ENCODE data around the gene PLEKHS1.
A peak's percentile ranks its signal among the peaks of the same experiment; 100 is the strongest.

Gene PLEKHS1

GRCh38 chr10:113754125-113754524, 2.6 kb downstream of the PLEKHS1 start:
- WGBS, 2 donors (ENCODE audit: extremely low coverage in 2 of 2, insufficient read length in 2 of 2, insufficient replicate concordance in 1 of 2) = no CpG with 5 or more reads among the region's 3 CpGs
- H3K4me1 ChIP-seq (ENCODE audit: control insufficient read depth in 2 of 2, insufficient read depth in 1 of 2, low read depth in 1 of 2, low read length in 2 of 2) = peaks cover 0 to 3% of the 10 kb centered on the region in 2 donors
- H3K14ac ChIP-seq (ENCODE audit: low read length) = no peak overlapping the region
- no peak overlapping the region for H3K23ac ChIP-seq (ENCODE audit: low read depth, low read length, poor library complexity)
- no peak overlapping the region for H2BK15ac ChIP-seq (ENCODE audit: low read length)
- no peak overlapping the region for H2AK5ac ChIP-seq (ENCODE audit: low read depth, low read length)
- no peaks in the 10 kb centered on the region for H3K9me3 ChIP-seq (replicated peaks in 1 of 2; ENCODE audit: control insufficient read depth in 2 of 2, insufficient read depth in 1 of 2, low read depth in 1 of 2, low read length in 2 of 2)
- peaks cover 0 to 3% (median 0%) of the 10 kb centered on the region in 3 experiments for H3K27me3 ChIP-seq (ENCODE audit: control insufficient read depth in 3 of 3, insufficient read depth in 3 of 3, low read depth in 1 of 3, low read length in 3 of 3)
- no peak overlapping the region for H3K4ac ChIP-seq (ENCODE audit: low read length)
- no peaks in the 10 kb centered on the region for H3K36me3 ChIP-seq (replicated peaks in 1 of 2; ENCODE audit: control insufficient read depth in 2 of 2, insufficient read depth in 2 of 2, low read length in 2 of 2)
- no peak overlapping the region for H3K4me3 ChIP-seq (ENCODE audit: low read length in 2 of 2)
- DNase-seq (ENCODE audit: low spot score) = no peak
- no peak overlapping the region for H3K18ac ChIP-seq (ENCODE audit: low read length)
- H2BK120ac ChIP-seq (ENCODE audit: low read depth, low read length) = no peak overlapping the region
- no peak overlapping the region for H2BK5ac ChIP-seq (ENCODE audit: low read length)
- H3K79me1 ChIP-seq (ENCODE audit: low read depth, low read length) = no peaks in the 10 kb centered on the region
- H3K9ac ChIP-seq (ENCODE audit: low read depth, low read length, poor library complexity) = no peak overlapping the region
- no peak overlapping the region for H3K27ac ChIP-seq (replicated peaks; ENCODE audit: low read length)
- H2AFZ ChIP-seq (ENCODE audit: low read length) = no peak overlapping the region
- H4K91ac ChIP-seq (ENCODE audit: low read depth, low read length, poor library complexity) = no peak overlapping the region
- no peak overlapping the region for H4K8ac ChIP-seq (ENCODE audit: low read depth, low read length)
- H2BK12ac ChIP-seq (ENCODE audit: low read length) = no peak overlapping the region
- no peak overlapping the region for H3K4me2 ChIP-seq (ENCODE audit: insufficient read depth, low read length, poor library complexity, severe bottlenecking)

- Histone ChIP-seq H3K4me2 (ENCODE audit: insufficient read depth, low read length, poor library complexity, severe bottlenecking) (no peak overlapping the region), H2BK15ac (ENCODE audit: low read length) (no peak overlapping the region), H2BK12ac (ENCODE audit: low read length) (no peak overlapping the region), H2AK5ac (ENCODE audit: low read depth, low read length) (no peak overlapping the region), H3K36me3 (replicated peaks in 1 of 2; ENCODE audit: control insufficient read depth in 2 of 2, insufficient read depth in 2 of 2, low read length in 2 of 2) (no peaks in the 10 kb centered on the region), H2BK120ac (ENCODE audit: low read depth, low read length) (no peak overlapping the region), H3K4ac (ENCODE audit: low read length) (no peak overlapping the region), H3K27ac (replicated peaks; ENCODE audit: low read length) (no peak overlapping the region), H3K9ac (ENCODE audit: low read depth, low read length, poor library complexity) (peak overlapping the region; percentile 12), H4K8ac (ENCODE audit: low read depth, low read length) (no peak overlapping the region), H3K9me3 (replicated peaks in 1 of 2; ENCODE audit: control insufficient read depth in 2 of 2, insufficient read depth in 1 of 2, low read depth in 1 of 2, low read length in 2 of 2) (no peaks in the 10 kb centered on the region), H3K4me1 (ENCODE audit: control insufficient read depth in 2 of 2, insufficient read depth in 1 of 2, low read depth in 1 of 2, low read length in 2 of 2) (peaks cover 0 to 3% of the 10 kb centered on the region in 2 donors), H3K14ac (ENCODE audit: low read length) (peak overlapping the region; percentile 39), H3K4me3 (ENCODE audit: low read length in 2 of 2) (no peak overlapping the region), H3K18ac (ENCODE audit: low read length) (no peak overlapping the region), H3K23ac (ENCODE audit: low read depth, low read length, poor library complexity) (no peak overlapping the region), H2BK5ac (ENCODE audit: low read length) (no peak overlapping the region), H3K79me1 (ENCODE audit: low read depth, low read length) (no peaks in the 10 kb centered on the region), H2AFZ (ENCODE audit: low read length) (no peak overlapping the region), H4K91ac (ENCODE audit: low read depth, low read length, poor library complexity) (no peak overlapping the region), H3K27me3 (ENCODE audit: control insufficient read depth in 3 of 3, insufficient read depth in 3 of 3, low read depth in 1 of 3, low read length in 3 of 3) (peaks cover 0 to 3% (median 0%) of the 10 kb centered on the region in 3 experiments)
- no CpG with 5 or more reads among the region's 9 CpGs for WGBS, 2 donors (ENCODE audit: extremely low coverage in 2 of 2, insufficient read length in 2 of 2, insufficient replicate concordance in 1 of 2)
- no peak for DNase-seq (ENCODE audit: low spot score)
These were observed 3.3 kb downstream of the PLEKHS1 start for GRCh38 chr10:113754768-113755167.

GRCh38 chr10:113756940-113757543, 5.6 kb downstream of the PLEKHS1 start:
- H2BK15ac ChIP-seq (ENCODE audit: low read length) = no peak overlapping the region
- DNase-seq (ENCODE audit: low spot score) = no peak
- no peaks in the 10 kb centered on the region for H3K9me3 ChIP-seq (replicated peaks in 1 of 2; ENCODE audit: control insufficient read depth in 2 of 2, insufficient read depth in 1 of 2, low read depth in 1 of 2, low read length in 2 of 2)
- no peak overlapping the region for H2BK12ac ChIP-seq (ENCODE audit: low read length)
- H2AFZ ChIP-seq (ENCODE audit: low read length) = no peak overlapping the region
- H3K27ac ChIP-seq (replicated peaks; ENCODE audit: low read length) = no peak overlapping the region
- no peak overlapping the region for H2AK5ac ChIP-seq (ENCODE audit: low read depth, low read length)
- no peak overlapping the region for H2BK5ac ChIP-seq (ENCODE audit: low read length)
- H3K27me3 ChIP-seq (ENCODE audit: control insufficient read depth in 3 of 3, insufficient read depth in 3 of 3, low read depth in 1 of 3, low read length in 3 of 3) = peaks cover 0 to 3% (median 0%) of the 10 kb centered on the region in 3 experiments
- H3K4ac ChIP-seq (ENCODE audit: low read length) = no peak overlapping the region
- WGBS, 2 donors (ENCODE audit: extremely low coverage in 2 of 2, insufficient read length in 2 of 2, insufficient replicate concordance in 1 of 2) = no CpG with 5 or more reads among the region's 12 CpGs
- no peaks in the 10 kb centered on the region for H3K36me3 ChIP-seq (replicated peaks in 1 of 2; ENCODE audit: control insufficient read depth in 2 of 2, insufficient read depth in 2 of 2, low read length in 2 of 2)
- no peak overlapping the region for H4K8ac ChIP-seq (ENCODE audit: low read depth, low read length)
- H3K4me3 ChIP-seq (ENCODE audit: low read length in 2 of 2) = no peak overlapping the region
- H4K91ac ChIP-seq (ENCODE audit: low read depth, low read length, poor library complexity) = no peak overlapping the region
- H2BK120ac ChIP-seq (ENCODE audit: low read depth, low read length) = no peak overlapping the region
- no peak overlapping the region for H3K9ac ChIP-seq (ENCODE audit: low read depth, low read length, poor library complexity)
- H3K4me1 ChIP-seq (ENCODE audit: control insufficient read depth in 2 of 2, insufficient read depth in 1 of 2, low read depth in 1 of 2, low read length in 2 of 2) = peaks cover 0 to 3% of the 10 kb centered on the region in 2 donors
- H3K14ac ChIP-seq (ENCODE audit: low read length) = no peak overlapping the region
- H3K23ac ChIP-seq (ENCODE audit: low read depth, low read length, poor library complexity) = no peak overlapping the region
- H3K79me1 ChIP-seq (ENCODE audit: low read depth, low read length) = no peaks in the 10 kb centered on the region
- no peak overlapping the region for H3K18ac ChIP-seq (ENCODE audit: low read length)
- H3K4me2 ChIP-seq (ENCODE audit: insufficient read depth, low read length, poor library complexity, severe bottlenecking) = no peak overlapping the region

- WGBS, 2 donors (ENCODE audit: extremely low coverage in 2 of 2, insufficient read length in 2 of 2, insufficient replicate concordance in 1 of 2) = no CpG with 5 or more reads among the region's 1 CpG
- Histone ChIP-seq H3K18ac (ENCODE audit: low read length) (no peak overlapping the region), H4K91ac (ENCODE audit: low read depth, low read length, poor library complexity) (no peak overlapping the region), H3K4me3 (ENCODE audit: low read length in 2 of 2) (no peak overlapping the region), H3K27ac (replicated peaks; ENCODE audit: low read length) (no peak overlapping the region), H2BK12ac (ENCODE audit: low read length) (no peak overlapping the region), H3K9ac (ENCODE audit: low read depth, low read length, poor library complexity) (no peak overlapping the region), H3K27me3 (ENCODE audit: control insufficient read depth in 3 of 3, insufficient read depth in 3 of 3, low read depth in 1 of 3, low read length in 3 of 3) (peaks cover 0 to 14% (median 0%) of the 10 kb centered on the region in 3 experiments), H2AK5ac (ENCODE audit: low read depth, low read length) (no peak overlapping the region), H3K79me1 (ENCODE audit: low read depth, low read length) (no peaks in the 10 kb centered on the region), H2BK5ac (ENCODE audit: low read length) (no peak overlapping the region), H4K8ac (ENCODE audit: low read depth, low read length) (no peak overlapping the region), H2BK15ac (ENCODE audit: low read length) (no peak overlapping the region), H3K23ac (ENCODE audit: low read depth, low read length, poor library complexity) (no peak overlapping the region), H3K9me3 (replicated peaks in 1 of 2; ENCODE audit: control insufficient read depth in 2 of 2, insufficient read depth in 1 of 2, low read depth in 1 of 2, low read length in 2 of 2) (peaks cover 0 to 4% of the 10 kb centered on the region in 2 donors), H3K4ac (ENCODE audit: low read length) (no peak overlapping the region), H2AFZ (ENCODE audit: low read length) (no peak overlapping the region), H3K14ac (ENCODE audit: low read length) (no peak overlapping the region), H3K4me1 (ENCODE audit: control insufficient read depth in 2 of 2, insufficient read depth in 1 of 2, low read depth in 1 of 2, low read length in 2 of 2) (no peaks in the 10 kb centered on the region), H2BK120ac (ENCODE audit: low read depth, low read length) (no peak overlapping the region), H3K4me2 (ENCODE audit: insufficient read depth, low read length, poor library complexity, severe bottlenecking) (no peak overlapping the region), H3K36me3 (replicated peaks in 1 of 2; ENCODE audit: control insufficient read depth in 2 of 2, insufficient read depth in 2 of 2, low read length in 2 of 2) (no peaks in the 10 kb centered on the region)
- no peak for DNase-seq (ENCODE audit: low spot score)
These were observed 10.6 kb downstream of the PLEKHS1 start for GRCh38 chr10:113762083-113762482.
